GM19397 (cell line): Measurements from ENCODE around the gene PIEZO1.
A peak's percentile ranks its signal among the peaks of the same experiment; 100 is the strongest.
"Not testable (repeated sequence)": the region's sequence is repeated elsewhere in the genome, so short reads cannot be mapped to it uniquely, and the experiment has no call there.

Experiments used
- ATAC-seq: cut with Tn5 transposase; IDR thresholded peaks from one replicate; pipeline ENCODE4 v1.9.1; 2021; ENCODE audit warnings: mild to moderate bottlenecking, moderate library complexity; ENCODE audit not compliant: unreplicated experiment

Gene PIEZO1

DNA sequence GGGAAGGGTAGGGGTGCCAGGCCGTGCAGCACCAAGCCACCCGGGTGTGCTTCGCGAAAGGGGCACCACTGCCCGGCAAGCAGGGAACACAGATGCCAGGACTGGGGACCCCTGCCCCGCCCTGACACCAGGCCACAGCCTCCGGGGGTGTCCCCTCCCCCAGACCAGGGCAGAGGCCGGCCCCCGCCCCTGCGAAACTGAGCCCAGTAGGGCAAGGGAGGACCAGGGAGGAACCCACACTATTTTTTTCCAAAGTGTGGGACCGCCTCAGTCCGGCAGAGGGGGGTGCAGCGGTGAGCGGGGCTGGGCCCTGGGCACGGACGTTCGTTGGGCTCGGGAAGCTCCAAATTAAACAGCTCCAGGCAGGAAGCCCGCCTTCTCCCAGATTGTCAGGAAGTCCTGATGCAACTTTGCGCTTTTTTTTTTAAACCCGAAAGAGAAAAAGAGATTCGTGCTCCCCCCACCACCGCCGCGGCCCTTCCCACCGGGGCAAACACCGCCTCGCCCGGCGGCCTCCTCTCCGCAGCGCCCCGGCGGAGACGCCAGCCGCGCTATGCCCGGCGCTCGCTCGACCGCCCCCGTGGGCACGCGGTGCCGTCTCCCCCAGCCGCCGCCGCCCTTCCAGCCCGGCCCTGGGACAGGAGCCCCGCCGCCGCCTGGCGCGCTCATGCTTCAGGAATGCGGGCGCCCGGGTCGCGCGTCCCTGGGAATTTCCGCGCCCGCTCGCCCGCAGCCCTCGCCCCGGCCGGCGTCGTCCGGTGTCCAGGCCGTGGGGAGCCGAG is 755 bp downstream of the PIEZO1 start:
- ATAC-seq = no peak

DNA sequence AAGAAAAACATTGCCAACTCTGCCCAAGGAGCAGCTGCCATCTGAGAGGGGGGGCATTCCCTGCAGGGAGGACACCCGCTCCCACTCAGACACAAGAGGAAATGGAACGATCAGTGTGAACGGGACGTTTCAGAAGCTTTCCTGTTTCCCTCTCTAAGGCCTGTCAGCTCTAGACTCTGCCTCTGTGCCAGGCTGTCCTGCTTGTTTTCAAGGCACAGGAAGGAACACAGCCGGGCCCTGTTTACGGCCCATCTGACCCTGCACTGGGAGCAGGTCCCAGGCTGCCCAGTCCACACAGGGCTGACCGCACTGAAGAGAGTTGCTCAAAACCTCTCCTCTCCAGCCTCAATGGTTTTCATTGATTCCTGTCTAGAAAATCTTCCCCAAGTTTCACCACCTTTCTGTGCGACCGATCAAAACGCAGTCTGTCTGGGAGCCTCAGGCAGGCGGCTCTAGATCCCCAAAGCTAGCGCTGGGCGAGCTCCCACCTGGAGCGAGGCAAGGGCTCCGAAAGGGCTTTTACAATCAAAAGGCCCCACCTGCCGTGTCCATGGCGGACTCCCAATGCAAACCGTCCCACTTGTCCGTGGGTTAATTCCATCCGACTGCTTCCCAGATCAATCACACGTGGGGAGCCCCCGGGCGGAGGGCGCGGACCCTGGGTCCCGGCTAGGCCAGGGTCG is 1.5 kb downstream of the PIEZO1 start:
- no peak for ATAC-seq

DNA sequence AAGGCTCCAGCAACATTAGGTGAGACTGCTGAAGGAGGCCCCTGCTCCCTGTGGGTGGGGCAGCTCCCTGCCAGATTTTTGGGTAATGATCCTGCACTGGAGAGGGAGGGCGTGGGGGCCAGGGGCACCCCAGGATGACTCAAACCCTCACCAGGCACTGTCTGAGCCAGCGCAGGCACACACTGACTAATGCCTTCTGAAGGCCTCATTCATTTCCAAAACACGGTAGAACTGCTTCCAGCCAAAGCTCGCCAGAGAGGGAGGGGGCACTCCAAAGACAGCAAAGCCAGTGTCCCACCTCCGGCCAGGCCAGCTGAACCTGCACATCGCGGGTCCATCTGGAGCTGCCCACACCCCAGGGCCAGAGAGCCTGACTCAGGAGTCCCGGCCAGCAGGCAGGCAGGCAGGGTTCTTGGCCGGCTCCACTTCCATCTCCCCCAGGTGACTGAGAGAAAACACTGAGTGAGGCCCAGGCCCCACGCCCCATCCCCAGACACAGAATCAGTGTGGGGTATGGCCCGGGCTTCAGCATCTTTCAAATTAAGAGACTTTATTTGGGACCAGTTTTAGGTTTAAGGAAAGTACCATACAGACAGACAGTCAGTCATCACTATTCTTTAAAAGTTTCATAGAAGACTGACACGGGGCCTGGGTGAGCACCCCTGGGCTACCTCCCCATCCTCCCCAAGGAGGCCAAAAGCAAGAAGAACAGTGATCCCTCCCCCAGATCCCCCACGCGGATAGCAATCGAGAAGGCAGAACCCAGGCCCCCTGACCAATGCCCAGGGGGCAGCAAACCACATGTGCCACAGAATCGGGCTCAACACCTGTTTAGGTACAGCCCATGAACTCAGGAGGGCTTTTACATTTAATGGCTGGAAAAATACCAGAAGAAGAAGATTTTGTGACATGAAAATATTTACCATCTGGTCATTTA is 2.3 kb downstream of the PIEZO1 start:
- ATAC-seq = no peak

DNA sequence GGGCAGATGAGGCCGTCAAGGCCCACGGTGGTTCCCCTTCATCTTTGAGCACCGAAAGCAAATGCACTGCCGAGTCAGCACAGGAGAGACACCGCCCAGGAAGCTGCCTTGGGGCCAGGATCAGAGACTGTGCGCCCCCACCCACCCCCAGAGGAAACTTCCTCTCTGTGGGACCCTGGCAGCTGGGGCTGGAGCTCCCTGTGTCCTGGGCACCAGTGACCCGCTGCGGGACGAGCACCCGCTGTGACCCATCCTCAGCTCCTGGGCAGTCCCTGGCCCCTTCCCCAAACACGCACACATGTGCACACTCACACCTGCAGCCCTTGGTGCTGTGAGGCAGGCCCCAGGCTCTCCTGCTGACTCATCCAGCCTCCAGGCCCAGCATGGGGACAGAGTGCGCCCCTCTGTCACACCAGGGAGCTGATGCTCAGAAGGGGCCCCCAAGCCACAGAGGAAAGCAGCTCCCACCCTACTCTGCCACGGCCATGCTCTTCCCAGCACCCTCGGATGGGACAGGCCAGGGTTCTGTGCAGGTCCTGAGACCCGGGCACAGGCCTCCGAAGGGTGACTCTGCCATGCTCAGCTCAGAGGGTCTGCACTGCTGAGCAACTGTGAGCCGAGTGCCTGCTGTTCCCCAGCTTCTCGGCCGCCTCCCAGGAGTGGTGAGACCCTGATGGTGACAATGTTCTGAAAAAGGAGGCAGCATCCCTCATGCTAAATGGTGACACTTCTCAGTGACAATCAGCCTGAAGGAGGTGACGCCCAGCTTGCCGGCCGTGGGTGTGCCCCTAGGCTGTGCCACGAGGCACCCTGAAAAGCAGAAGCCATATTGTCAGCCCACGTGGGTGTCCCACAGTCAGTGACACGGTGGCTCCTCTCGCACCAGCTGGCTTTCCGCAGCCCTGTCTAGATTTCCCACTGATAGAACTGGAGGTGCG is 3.6 kb downstream of the PIEZO1 start:
- peak; percentile 32 for ATAC-seq

DNA sequence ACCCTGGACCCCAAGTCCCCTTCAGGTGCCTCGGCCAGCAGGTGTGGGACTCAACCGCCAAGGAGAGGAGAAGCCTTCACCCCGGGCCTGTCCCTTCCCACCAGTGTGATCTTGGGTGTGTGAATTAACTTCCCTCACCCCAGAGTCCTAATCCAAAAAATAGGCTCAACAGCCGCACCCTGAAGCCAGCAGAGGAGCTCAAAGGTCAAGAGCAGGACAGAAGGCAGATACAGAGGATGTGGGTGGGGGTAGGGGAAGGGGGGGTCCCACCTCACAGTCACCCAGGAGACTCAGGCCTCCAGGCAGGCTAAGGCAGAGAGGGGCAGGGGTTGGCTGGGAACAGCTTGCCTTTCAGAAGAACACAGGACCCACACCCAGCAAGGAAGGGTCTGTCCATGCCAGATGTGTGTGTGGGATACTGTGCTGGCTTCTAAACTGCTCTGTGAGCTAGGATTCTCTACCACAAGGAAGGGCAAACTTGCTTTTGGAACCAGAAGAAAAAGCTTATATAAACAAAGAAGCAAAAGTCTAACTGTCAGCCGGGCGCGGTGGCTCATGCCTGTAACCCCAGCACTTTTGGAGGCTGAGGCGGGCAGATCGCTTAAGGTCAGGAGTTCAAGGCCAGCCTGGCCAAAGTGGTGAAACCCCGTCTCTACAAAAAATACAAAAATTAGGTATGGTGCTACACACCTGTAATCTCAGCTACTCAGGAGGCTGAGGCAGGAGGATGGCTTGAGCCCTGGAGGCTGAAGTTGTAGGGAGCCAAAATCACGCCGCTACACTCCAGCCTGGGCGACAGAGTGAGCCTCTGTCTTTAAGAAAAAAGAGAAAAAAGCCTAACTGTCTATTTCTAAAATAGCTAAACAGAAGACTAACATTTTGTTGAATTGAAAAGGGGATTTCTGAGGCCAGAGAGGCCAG is 4.6 kb downstream of the PIEZO1 start:
- no peak for ATAC-seq

DNA sequence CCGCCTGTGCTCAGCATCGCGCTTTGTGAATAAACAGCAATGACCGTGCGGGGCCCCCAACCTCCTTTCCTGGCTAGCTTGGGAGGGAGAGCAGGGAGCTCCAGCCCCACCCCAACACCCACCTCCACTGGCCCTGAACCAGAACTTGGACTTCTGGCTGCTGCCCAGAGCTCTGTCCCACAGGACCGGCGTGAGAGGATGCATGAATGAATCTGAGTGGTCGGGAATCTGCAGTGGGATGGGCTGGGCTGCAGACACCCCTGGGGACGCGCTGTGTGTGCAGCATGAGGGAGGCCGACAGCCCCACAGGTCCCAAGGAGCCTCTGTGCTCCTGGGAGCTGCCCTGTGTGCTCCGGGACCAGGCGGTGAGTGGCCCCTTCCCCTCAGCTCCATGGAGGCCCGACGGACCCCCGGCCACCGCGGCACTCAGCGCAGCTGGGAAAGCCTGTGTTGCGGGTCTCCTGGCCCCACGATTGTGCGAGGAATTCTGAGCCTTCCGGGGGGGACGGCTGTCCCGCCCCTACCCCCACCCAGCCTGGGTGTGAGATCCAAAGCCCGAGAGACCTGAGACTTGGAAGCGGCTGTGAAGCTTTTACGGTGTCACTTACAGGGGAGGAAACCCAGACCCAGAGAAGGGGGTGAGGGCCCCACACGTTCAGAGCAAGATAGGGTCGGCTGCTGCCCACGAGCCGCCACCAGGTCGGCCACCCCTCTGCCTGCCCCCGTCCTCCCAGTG is 5.4 kb downstream of the PIEZO1 start:
- ATAC-seq = no peak

DNA sequence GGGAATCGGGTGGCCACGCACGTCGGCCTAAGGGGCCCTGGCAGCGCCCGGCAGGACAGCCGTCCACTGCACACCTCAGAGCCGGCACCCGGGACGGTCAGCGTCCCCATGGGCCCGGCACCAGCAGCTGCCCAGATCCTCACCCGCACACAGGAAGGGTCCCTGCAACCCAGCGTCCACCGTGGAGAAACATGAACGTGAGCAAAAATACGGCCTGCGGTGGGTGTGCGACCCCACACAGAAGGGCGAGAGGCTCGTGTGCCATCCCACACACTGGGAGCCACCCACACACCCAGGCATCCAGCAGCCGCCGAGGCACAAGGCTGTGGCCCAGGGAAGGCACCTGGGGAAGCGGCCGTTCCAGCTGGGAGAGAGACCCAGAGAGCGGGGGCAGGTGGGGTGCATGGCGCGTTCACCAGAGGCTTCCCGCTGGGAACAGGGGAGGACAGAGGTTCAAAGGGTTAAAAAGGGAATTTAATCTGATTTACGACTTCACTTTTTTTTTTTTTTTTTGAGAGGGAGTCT is 6.4 kb downstream of the PIEZO1 start:
- no peak for ATAC-seq

DNA sequence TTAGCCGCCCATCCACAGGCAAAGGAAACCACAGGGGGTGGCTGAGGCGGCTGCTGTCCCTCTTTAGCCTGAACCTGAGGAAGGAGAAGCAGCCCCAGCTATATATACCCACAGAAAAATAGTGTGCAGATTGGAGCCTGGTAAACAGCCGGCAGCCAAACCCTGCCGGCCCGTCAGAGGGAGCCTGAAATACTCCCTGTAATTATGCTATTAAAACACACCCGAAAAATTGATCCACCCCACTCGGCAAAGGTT is 6.8 kb downstream of the PIEZO1 start:
- no peak for ATAC-seq

DNA sequence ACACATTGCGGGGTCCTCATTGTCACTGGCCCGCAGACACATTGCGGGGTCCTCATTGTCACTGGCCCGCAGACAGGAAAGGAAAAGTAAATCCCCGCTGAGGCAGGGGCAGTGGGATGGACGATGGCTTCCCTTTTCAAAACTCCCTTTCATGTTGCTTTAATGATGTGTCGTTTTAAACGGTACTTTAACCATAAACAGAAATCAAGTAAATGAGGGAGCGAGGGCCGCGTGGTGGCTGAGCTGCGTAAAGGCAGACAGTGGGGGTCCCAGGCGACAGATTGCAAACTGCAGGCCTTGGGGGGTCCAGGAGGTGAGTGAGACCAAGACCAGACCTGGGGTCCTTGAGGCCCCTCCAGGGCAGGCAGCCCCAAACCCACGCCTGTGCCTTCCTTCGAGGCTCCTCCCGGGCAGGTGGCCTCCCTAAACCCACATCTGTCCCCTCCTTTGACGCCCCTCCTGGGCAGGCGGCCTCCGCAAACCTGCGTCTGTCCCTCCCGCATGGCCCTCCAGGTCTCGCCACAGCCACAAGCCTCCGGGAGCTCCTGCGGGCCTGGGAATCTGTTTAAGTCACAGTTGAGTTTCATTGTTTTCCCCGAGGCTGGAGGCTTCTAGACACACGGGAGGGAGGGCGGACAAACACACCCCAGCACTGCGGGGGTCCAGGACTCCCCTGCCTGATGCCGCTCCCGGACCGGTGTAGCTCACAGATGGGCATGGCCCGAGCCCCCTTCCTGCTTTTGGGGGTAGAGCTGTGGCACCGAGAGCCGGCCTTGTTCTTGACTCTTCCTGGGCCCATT is 7.3 kb downstream of the PIEZO1 start:
- ATAC-seq = no peak

DNA sequence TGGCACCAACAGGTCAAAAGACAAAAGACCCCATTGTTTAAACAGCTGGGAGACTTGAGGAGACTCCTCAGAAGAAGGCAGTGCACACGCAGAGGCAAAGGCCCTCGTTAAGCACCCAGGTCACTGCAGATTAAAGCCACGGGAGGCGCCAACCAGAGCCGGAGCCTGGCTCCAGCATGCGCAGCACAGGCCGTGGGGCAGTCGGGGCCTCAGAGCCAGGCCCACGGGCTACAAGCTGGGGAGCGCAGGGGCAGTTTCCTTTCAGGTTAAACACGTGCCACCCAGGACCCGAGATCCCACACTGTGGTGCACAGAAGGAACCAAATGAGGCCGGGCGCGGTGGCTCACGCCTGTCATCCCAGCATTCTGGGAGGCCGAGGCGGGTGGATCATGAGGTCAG is 9.2 kb downstream of the PIEZO1 start:
- ATAC-seq = no peak

DNA sequence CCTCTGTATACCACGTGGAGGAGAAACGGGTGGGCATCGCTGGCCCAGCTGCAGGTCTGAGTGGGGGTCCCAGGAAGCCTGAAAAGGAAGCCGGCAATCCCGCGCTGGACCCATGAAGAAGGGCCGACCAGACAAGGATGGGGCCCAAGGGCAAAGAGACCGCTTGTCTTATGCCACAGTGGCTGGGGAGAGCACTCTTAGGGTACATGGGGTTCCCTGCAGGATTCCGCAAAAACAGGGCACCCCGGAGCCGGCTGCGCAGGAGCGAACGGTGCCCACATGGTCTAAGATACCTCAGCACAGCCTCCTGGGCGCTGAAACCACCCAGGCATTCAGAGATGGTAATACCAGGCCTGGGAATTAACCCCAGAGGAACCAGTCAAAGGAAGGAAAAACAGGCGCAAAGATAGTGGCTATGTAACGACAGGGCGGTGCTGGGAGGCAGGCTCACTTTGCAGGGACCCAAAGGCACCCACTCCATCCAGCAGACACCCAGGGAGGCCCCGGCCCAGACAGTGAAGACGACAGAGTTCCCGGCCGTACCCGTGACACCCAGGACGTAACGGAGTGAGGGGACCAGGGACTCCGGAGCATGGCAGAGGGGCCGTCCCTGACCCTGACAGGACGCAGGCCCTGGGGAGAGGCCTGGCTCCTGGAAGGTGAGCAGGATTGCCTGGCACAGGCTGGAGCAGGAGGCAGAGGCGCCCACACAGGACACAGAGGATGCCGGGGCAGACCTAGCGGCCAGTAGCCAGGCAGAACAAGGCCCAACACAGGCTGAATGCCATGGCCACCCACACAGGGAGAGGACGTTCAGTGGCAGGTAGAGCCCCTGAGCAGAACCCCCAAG is 10.3 kb downstream of the PIEZO1 start:
- ATAC-seq = no peak

DNA sequence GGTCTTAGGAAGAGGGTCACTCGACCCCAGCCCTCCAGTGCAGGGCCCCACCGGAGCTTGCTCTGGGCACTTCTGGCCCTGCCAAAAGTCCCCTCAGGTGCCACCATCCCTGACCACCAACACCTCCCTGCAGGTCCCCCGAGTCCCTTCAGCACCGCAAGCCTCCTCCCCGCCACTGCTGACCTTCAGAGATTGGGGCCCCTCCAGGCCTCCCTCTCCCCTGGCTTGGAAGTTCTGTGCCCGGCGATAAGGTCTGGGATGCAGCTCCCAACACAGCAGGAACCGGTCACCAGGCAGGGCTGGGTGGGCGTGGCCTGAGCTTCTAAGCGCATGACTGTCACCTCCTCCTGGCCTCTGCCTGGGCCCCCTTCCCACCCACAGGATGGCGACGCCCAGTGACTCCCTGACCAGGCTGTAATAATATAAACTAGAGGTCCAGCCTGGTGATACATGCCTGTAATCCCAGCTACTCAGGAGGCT is 11.2 kb downstream of the PIEZO1 start:
- ATAC-seq = no peak

DNA sequence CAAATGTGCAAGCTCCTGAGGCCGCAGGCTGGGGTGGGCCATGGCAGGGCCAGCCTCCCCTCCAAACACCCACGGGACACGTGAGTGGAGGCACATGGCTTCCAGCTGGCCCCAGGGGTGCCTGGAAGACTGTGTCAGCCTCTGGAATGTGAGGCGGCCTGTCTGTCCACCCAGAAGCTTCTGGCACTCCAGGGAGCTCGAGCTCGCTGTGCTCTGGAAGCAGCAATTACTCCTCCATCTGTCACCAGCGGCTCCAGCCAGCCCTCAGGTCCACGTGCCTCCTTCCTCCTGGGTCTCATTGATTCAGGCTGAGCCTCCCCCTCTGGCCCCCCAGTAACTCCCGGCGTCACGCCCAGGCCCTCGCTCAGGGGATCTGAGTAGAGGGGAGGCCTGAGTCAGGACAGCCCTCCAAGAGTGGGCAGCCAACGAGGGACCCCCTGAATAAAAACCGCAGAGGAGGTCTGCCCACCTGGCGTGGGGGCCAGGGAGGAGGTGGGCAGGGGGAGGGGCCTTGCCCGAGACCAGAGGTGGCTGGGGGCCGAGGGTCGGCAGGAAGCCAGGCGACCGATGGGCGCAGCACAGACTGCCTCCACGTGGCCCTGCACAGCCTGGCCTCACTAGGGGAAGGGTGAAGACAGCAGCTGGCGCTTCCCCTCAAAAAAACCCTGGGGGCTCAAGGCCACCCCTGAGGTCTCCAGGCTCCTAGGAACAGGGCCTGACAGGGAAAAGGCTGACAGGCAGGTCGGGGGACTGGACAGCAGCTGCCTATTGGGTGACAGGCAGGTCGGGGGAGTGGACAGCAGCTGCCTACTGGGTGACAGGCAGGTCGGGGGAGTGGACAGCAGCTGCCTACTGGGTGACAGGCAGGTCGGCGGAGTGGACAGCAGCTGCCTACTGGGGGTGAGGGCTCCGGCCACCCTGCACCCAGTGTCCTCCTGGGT is 11.9 kb downstream of the PIEZO1 start:
- no peak for ATAC-seq

DNA sequence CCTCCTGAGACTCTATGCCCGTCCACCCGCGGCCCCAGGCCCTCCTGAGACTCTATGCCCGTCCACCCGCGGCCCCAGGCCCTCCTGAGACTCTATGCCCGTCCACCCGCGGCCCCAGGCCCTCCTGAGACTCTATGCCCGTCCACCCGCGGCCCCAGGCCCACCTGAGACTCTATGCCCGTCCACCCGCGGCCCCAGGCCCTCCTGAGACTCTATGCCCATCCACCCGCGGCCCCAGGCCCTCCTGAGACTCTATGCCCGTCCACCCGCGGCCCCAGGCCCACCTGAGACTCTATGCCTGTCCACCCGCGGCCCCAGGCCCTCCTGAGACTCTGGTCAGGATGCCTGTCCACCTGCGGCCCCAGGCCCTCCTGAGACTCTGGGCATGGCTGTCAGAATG is 13.2 kb downstream of the PIEZO1 start:
- not testable (repeated sequence) for ATAC-seq

DNA sequence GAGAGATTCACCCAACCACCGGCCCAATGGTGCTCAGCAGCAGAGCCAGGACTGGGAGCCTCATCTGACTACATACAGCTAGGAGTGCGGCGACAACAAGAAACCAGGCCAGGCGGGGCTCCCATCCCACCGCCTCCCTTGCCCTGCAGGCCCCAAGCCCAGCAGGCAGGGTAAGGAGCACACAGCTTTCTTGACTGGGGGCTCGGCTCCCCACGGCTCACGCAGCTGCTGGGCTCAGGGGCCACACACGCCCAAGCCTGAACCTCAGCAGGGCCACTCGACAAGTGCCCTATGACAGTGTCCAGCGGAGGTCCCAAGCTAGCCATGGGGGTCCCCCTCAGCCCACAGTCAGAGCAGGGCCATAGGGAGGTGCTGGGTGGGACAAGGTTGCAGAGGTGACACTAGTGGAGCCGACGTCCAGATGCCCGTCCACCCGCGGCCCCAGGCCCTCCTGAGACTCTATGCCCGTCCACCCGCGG is 13.7 kb downstream of the PIEZO1 start:
- ATAC-seq = no peak
